Stimulated activated CD4-positive, alpha-beta T cell treated with anti-CD3 and anti-CD28 coated beads, Interleukin-15, amount 100 ng/mL, for 24 hours (primary cell): ENCODE results near the gene DENND6B.

Experiments
- DNase-seq: peaks from one replicate; pipeline ENCODE4 v3.0.0-alpha.2; 2020

DENND6B gene

GRCh38 chr22:50300620-50301257 is 26.1 kb downstream of the DENND6B start:
- no peak for DNase-seq

DNA sequence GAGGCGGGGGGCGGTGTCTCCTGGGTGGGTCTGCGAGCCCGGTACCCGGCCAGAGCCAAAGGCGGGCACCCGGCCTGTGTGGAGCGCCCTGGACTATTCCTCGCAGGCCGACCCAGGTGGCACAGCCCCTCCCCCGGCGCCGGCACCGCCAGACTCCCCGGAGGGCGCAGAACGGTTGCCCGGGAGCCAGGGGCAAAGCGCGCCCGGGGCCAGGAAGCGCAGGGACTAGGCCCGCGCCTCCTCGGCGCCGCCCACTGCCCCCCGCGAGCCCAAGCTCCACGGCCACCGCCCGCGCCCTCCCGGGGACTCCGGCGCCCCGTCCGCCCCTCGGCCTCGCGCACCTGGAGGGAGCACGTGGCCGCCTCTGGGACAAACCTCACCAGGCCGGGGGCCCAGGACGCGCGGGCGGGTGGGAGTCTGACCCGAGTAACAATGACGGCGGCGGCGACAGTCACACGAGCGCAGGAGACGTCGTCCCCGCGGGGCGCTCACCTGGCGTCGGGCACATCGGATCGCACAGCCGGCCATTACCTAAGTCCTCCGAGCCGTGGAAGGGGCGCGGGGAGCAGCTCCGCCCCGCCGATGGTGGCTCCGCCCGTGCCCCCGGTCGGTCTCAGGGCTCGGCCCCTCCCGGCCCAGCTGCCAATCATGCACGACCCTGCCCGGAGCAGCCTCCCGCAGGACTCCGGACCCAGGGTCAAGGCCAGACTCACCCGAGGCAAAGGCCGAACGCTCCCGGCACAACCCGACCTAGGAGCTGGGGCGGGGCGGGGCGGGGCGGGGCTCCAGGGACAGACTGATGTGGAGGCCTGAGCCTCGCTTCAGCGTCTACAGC is 26.8 kb downstream of the DENND6B start:
- DNase-seq = no peak

- no peak for DNase-seq
These were observed 27.7 kb downstream of the DENND6B start for GRCh38 chr22:50298937-50299784.

DNA sequence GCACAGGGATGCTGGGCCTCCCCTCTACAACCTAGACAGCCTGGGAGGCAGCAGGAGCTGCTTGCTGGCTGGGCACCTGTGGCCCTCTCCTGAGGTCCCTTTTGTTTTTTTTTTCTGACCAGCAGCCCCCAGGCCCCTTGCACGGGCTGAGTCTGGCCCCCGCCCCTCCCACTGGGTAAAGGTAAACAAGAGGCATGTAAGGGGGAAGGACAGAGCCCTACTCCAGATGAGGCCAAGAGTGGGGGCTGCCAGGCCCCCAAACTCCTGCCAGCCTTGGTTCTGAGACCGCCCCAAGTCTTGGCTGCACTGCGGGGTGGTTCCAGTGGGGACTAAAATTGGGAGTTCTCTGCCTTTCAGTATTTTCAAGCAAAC is 28.6 kb downstream of the DENND6B start:
- no peak for DNase-seq

- no peak for DNase-seq
These were observed 29.1 kb downstream of the DENND6B start for GRCh38 chr22:50297510-50298265.

DNA sequence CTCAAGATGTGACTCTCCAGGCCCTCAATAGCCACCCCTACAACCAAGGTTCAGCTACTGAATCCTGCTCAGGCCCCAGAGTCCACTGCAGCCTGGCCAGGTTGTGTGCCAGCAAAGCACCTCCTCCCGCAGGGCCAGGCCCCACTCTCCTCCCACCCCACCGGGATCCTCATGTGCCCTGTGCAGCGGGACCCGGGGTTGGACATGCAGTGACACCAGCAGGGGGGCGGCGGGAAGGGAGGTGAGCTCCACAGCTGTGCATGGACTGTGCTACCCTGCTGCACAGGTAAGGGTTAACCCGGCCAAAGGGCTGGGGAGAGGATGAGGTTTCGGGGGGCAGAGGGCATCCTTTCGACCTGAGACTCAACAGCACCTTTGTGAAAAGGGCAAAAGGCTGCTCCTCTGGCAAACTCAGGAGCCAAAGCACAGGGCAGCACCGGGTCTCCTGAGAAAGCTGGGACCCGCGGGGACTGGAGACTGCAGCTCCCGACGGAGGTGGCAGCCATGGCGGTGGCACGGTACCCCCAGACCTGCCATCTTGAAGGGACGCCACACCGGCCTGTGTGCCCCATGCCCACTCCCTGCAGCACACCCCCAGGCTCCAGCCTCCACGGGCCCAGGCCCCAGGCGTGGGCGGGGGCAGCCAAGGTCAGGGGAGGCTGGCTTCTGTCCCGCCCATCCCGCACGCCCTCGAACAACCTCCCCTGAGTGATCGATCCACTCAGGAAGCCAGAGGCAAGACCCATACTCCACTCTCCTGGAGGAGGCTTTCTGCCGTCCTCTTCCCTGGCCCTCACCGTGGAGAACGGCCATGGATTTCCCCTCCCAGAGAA is 29.9 kb downstream of the DENND6B start:
- no peak for DNase-seq

- DNase-seq = no peak
These were observed 32.5 kb downstream of the DENND6B start for GRCh38 chr22:50294319-50294656.

- no peak for DNase-seq
These were observed 33.1 kb downstream of the DENND6B start for GRCh38 chr22:50293441-50294318.

DNA sequence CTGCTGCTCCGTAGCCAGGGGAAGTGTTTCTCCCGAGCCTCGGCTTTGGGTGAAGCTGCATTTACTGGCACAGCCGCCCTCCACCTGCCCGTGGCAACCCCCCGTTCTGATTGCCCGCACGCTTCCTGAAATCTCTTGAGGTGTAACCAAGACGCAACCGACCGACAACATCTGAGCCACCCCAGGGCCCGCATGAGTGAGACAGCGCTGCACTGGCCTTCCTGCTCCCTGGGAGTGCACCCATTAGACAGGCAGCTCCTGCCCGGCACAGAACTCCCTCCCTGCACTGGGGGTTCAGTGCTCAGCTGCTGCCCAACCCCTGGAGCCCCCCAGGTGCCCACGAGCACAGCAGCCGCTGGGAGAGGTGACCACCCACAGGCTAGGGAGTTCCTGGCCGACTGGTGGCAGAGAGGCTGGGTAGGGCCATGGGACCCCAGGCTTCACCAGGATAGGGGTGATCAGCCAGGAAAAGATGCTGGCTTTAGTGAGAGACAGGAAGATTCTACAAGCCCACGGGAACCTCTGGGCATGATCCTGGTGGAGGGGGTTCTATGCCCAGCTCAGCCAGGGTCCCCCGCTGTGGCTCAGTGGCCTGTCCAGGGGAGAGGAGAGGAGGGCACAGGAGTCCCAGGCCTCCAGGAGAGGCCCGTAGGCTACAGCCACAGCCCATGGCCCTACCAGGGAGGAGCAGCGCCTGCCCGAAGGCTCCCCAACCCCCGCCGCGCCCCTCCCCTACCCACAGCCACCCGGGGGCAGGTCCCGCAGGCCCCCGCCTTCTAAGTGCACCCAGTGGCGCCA is 34.0 kb downstream of the DENND6B start:
- DNase-seq = no peak

- no peak for DNase-seq
These were observed 36.7 kb downstream of the DENND6B start for GRCh38 chr22:50289942-50290630.

- DNase-seq = no peak
These were observed 37.5 kb downstream of the DENND6B start for GRCh38 chr22:50289151-50289941.

- no peak for DNase-seq
These were observed 39.1 kb downstream of the DENND6B start for GRCh38 chr22:50287731-50288130.

DNA sequence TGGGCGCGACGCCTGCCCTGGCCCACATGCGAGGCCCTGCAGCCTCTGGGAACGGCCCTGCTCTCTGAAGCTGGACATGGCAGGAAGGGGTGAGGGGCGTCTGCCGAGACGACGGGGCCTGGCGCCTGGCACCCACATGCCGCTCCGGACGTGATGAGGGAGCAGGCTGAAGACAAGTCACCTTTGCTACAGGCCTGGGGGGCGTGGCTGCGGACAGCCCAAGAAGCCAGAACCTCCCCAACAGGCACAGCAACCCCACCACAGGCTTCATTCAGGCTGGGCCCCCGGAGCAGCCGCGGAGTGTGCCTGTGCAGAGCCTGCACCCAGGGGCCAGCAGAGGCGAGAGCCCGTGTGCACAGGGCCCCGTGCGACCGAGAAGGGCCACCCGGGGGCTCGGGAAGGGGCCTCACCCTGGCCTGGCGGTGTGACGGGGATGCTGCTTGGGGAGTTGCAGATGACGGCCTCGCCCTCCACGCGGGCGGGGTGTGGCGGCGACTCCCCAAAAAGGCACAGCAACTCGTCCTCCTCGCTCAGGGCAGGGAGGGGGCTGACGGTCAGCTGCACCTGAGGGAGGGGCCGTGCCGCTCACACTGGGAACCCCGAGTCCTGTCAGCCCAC is 40.0 kb downstream of the DENND6B start:
- DNase-seq = no peak

- no peak for DNase-seq
These were observed 40.5 kb downstream of the DENND6B start for GRCh38 chr22:50286275-50286674.

- no peak for DNase-seq
These were observed 41.1 kb downstream of the DENND6B start for GRCh38 chr22:50285568-50286229.

DNA sequence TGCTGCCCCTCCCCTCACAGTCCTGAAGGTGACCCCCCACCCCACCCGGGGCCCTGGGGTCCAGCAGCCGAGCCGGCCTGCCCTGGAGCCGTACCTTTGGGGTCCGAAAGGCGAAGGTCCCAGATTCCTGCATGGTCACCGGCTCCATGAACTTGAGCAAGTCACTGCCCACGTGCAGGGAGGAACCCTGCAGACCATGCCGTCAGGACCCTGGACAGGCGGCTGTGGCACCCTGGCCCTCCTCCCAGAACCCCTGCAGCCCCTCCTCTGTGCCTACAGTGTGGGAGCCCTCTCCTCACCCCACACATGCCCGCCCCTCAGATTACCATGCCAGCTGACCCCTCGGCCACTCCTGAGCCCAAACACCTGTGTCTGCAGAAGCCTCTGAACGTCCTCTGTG is 42.3 kb downstream of the DENND6B start:
- no peak for DNase-seq

DNA sequence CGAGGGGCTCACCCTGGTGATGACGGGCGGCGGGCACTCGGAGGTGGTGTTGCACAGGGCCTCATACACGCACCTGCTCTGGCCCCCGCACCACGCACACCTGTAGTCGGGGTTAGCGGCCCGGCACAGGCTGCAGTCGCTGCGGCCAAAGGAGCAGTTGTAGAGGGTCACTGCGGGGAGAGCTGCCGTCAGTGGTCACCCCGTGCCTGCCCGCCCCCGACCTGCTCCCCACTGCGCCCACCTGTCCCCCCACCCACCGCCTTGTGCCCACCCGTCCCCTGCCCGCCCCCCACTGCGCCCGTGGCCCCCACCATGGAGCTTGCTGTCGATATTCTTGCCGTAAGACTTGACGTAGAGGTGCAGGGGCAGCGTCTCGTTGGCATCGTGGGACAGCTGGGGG is 43.0 kb downstream of the DENND6B start:
- no peak for DNase-seq
